K562 (cell line): ENCODE results near the gene LRRC25. TPM values are rescaled to one million over a fixed set of nuclear protein-coding genes. Genes with fewer than 3 reads are reported as not detected.

Experiments used
- GTF2F1 ChIP-seq: IDR thresholded peaks from 2 replicates; pipeline ENCODE4 v1.6.1; 2011; ENCODE audit warnings: low read depth, low read length, improper control_type of control experiment
- HDAC8 ChIP-seq: fragments of 450-650 bp; IDR thresholded peaks from 2 replicates; pipeline ENCODE4 v1.6.1; 2016; ENCODE audit warnings: mild to moderate bottlenecking, missing genetic modification characterization, moderate library complexity, missing compliant biosample characterization
- JUN ChIP-seq, 2 experiments: sonication (generic) in 1 of 2; formaldehyde crosslinking in 1 of 2; IDR thresholded peaks; 2 replicates each; pipeline versions ENCODE4 v1.6.1 to v1.8.0; 2012 to 2022; ENCODE audit warnings: borderline replicate concordance in 2 of 2, mild to moderate bottlenecking in 2 of 2, improper control_type of control experiment in 1 of 2, low read depth in 1 of 2, low read length in 1 of 2, missing genetic modification reagents in 1 of 2
- MTA3 ChIP-seq: fragments of 450-650 bp; formaldehyde crosslinking; IDR thresholded peaks from 2 replicates; pipeline ENCODE4 v1.6.1; 2017; ENCODE audit warnings: mild to moderate bottlenecking, borderline replicate concordance
- TOE1 ChIP-seq, 2 experiments: fragments of 450-650 bp in 1 of 2; sonication (generic) in 1 of 2; formaldehyde crosslinking in 1 of 2; IDR thresholded peaks; 2 replicates each; pipeline versions ENCODE4 v1.7.1 to v1.8.0; 2016 to 2022; ENCODE audit warnings: borderline replicate concordance in 2 of 2, mild to moderate bottlenecking in 2 of 2, antibody characterized with exemption in 1 of 2, inconsistent platforms in 1 of 2, low read depth in 1 of 2, missing genetic modification reagents in 1 of 2, moderate library complexity in 1 of 2
- XRCC5 ChIP-seq: fragments of 200-400 bp; formaldehyde crosslinking; IDR thresholded peaks from 2 replicates; pipeline ENCODE4 v1.6.1; 2017; ENCODE audit warnings: low read depth, mild to moderate bottlenecking, low read length
- ZNF311 ChIP-seq: fragments of 250-450 bp; sonication (Bioruptor Pico); IDR thresholded peaks from 2 replicates; pipeline ENCODE4 v1.4.0; 2020; ENCODE audit warnings: mild to moderate bottlenecking, moderate library complexity
- polyA plus RNA-seq, 8 experiments: library from polyadenylated mRNA; depleted of rRNA in 4 of 8; stranded (reverse) in 5 of 8; unstranded in 3 of 8; fragments of >200 nt; fragmentation: Nextera tagmentation in 2 of 8; fragmentation: Illumina TruSeq in 1 of 8; extraction: Ambion mirVana in 2 of 8; extraction: Trizol in 1 of 8; gene quantifications; 2 replicates each; pipeline versions ENCODE4 v1.2.1 to v1.2.3, GENCODE V29; 2011 to 2014; ENCODE audit warnings: inconsistent platforms in 1 of 8, missing spikeins in 1 of 8
- total RNA-seq, 7 experiments: library from RNA; depleted of rRNA in 6 of 7; stranded (reverse); fragments of >200 nt in 6 of 7; fragmentation: Illumina TruSeq in 2 of 7; extraction: Trizol in 2 of 7; gene quantifications; 2 replicates each; pipeline versions ENCODE4 v1.2.1 to v1.2.3, GENCODE V29; 2011 to 2021; ENCODE audit warnings: low replicate concordance in 1 of 7
- TF ChIP-seq, protein P1 (sequence below): fragments of 200-800 bp; sonication (Bioruptor generic); IDR thresholded peaks from 2 replicates; pipeline ENCODE4 v1.6.1; 2016; ENCODE audit warnings: missing genetic modification characterization, missing compliant biosample characterization
- TF ChIP-seq, protein P2 (sequence below): fragments of 450-650 bp; formaldehyde crosslinking; IDR thresholded peaks from 2 replicates; pipeline ENCODE4 v1.4.0; 2020; ENCODE audit warnings: mild to moderate bottlenecking, moderate library complexity
- TF ChIP-seq, protein P3 (sequence below), 2 experiments: fragments of 450-650 bp; conservative IDR thresholded peaks; 2 replicates each; pipeline ENCODE4 v1.6.1; 2017; ENCODE audit warnings: mild to moderate bottlenecking in 2 of 2, moderate library complexity in 2 of 2
- TF ChIP-seq, protein P4 (sequence below): sonication (generic); formaldehyde crosslinking; IDR thresholded peaks from 2 replicates; pipeline ENCODE4 v1.8.0; 2022; ENCODE audit warnings: missing genetic modification reagents, mild to moderate bottlenecking, borderline replicate concordance
- TF ChIP-seq, protein P5 (sequence below): sonication (generic); formaldehyde crosslinking; IDR thresholded peaks from 2 replicates; pipeline ENCODE4 v1.8.0; 2022; ENCODE audit warnings: mild to moderate bottlenecking, missing genetic modification reagents

The LRRC25 gene
- total and polyA plus RNA-seq, 9 of the 15 experiments (the other 6 are each of a cell fraction or from before 2014, with no cell fraction given) = 0.07 to 0.36 (median 0.10) TPM; not detected in 3

DNA sequence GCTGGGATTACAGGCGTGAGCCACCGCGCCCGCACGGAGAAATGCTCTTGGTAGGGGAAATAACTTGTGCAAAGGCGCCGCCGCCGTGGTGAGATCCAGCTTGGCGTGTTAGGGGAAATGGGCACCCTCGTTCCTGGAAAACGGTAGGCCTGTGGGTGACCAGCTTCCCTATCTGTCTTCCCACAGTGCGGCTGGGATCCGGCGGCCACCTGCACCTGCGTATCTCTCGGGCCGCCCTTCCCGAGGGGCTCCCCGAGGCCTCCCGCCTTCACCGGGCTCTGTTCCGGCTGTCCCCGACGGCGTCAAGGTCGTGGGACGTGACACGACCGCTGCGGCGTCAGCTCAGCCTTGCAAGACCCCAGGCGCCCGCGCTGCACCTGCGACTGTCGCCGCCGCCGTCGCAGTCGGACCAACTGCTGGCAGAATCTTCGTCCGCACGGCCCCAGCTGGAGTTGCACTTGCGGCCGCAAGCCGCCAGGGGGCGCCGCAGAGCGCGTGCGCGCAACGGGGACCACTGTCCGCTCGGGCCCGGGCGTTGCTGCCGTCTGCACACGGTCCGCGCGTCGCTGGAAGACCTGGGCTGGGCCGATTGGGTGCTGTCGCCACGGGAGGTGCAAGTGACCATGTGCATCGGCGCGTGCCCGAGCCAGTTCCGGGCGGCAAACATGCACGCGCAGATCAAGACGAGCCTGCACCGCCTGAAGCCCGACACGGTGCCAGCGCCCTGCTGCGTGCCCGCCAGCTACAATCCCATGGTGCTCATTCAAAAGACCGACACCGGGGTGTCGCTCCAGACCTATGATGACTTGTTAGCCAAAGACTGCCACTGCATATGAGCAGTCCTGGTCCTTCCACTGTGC is 9.1 kb downstream of the LRRC25 start (continued):
- TF ChIP-seq, protein P1, sequence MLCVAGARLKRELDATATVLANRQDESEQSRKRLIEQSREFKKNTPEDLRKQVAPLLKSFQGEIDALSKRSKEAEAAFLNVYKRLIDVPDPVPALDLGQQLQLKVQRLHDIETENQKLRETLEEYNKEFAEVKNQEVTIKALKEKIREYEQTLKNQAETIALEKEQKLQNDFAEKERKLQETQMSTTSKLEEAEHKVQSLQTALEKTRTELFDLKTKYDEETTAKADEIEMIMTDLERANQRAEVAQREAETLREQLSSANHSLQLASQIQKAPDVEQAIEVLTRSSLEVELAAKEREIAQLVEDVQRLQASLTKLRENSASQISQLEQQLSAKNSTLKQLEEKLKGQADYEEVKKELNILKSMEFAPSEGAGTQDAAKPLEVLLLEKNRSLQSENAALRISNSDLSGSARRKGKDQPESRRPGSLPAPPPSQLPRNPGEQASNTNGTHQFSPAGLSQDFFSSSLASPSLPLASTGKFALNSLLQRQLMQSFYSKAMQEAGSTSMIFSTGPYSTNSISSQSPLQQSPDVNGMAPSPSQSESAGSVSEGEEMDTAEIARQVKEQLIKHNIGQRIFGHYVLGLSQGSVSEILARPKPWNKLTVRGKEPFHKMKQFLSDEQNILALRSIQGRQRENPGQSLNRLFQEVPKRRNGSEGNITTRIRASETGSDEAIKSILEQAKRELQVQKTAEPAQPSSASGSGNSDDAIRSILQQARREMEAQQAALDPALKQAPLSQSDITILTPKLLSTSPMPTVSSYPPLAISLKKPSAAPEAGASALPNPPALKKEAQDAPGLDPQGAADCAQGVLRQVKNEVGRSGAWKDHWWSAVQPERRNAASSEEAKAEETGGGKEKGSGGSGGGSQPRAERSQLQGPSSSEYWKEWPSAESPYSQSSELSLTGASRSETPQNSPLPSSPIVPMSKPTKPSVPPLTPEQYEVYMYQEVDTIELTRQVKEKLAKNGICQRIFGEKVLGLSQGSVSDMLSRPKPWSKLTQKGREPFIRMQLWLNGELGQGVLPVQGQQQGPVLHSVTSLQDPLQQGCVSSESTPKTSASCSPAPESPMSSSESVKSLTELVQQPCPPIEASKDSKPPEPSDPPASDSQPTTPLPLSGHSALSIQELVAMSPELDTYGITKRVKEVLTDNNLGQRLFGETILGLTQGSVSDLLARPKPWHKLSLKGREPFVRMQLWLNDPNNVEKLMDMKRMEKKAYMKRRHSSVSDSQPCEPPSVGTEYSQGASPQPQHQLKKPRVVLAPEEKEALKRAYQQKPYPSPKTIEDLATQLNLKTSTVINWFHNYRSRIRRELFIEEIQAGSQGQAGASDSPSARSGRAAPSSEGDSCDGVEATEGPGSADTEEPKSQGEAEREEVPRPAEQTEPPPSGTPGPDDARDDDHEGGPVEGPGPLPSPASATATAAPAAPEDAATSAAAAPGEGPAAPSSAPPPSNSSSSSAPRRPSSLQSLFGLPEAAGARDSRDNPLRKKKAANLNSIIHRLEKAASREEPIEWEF (CRISPR knock-in tag) = no peak
- TF ChIP-seq, protein P2, sequence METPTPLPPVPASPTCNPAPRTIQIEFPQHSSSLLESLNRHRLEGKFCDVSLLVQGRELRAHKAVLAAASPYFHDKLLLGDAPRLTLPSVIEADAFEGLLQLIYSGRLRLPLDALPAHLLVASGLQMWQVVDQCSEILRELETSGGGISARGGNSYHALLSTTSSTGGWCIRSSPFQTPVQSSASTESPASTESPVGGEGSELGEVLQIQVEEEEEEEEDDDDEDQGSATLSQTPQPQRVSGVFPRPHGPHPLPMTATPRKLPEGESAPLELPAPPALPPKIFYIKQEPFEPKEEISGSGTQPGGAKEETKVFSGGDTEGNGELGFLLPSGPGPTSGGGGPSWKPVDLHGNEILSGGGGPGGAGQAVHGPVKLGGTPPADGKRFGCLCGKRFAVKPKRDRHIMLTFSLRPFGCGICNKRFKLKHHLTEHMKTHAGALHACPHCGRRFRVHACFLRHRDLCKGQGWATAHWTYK (CRISPR knock-in tag) = peak; percentile 3; the same call in 1 of the 2 replicates
- TF ChIP-seq JUN (IDR thresholded peaks at IDR 0.05; ENCODE audit: borderline replicate concordance, low read depth, low read length) (0 out of 2 replicates have a peak, but pooled peaks have one; percentile 47), JUN (CRISPR knock-in tag; IDR thresholded peaks at IDR 0.05; ENCODE audit: borderline replicate concordance) (peak; percentile 87; the same call in 1 of the 2 replicates), TOE1 (IDR thresholded peaks at IDR 0.05; ENCODE audit: borderline replicate concordance) (no peak), TOE1 (CRISPR knock-in tag; IDR thresholded peaks at IDR 0.05; ENCODE audit: borderline replicate concordance, low read depth) (peak; percentile 83; the same call in 1 of the 2 replicates), GTF2F1 (0 out of 2 replicates have a peak, but pooled peaks have one; percentile 67), MTA3 (peak; percentile 95; the same call in 1 of the 2 replicates), HDAC8 (tag) (peak; percentile 66), XRCC5 (peak; percentile 61; the same call in 1 of the 2 replicates), ZNF311 (CRISPR knock-in tag) (no peak)
- TF ChIP-seq, protein P3, sequence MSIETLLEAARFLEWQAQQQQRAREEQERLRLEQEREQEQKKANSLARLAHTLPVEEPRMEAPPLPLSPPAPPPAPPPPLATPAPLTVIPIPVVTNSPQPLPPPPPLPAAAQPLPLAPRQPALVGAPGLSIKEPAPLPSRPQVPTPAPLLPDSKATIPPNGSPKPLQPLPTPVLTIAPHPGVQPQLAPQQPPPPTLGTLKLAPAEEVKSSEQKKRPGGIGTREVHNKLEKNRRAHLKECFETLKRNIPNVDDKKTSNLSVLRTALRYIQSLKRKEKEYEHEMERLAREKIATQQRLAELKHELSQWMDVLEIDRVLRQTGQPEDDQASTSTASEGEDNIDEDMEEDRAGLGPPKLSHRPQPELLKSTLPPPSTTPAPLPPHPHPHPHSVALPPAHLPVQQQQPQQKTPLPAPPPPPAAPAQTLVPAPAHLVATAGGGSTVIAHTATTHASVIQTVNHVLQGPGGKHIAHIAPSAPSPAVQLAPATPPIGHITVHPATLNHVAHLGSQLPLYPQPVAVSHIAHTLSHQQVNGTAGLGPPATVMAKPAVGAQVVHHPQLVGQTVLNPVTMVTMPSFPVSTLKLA (conservative IDR thresholded peaks at IDR 0.05) = peak; percentile 81 to 89
- TF ChIP-seq, protein P4, sequence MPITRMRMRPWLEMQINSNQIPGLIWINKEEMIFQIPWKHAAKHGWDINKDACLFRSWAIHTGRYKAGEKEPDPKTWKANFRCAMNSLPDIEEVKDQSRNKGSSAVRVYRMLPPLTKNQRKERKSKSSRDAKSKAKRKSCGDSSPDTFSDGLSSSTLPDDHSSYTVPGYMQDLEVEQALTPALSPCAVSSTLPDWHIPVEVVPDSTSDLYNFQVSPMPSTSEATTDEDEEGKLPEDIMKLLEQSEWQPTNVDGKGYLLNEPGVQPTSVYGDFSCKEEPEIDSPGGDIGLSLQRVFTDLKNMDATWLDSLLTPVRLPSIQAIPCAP = 0 out of 2 replicates have a peak, but pooled peaks have one; percentile 7
- TF ChIP-seq, protein P5, sequence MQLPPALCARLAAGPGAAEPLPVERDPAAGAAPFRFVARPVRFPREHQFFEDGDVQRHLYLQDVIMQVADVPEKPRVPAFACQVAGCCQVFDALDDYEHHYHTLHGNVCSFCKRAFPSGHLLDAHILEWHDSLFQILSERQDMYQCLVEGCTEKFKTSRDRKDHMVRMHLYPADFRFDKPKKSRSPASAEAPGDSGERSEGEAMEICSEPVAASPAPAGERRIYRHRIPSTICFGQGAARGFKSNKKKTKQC (CRISPR knock-in tag) = peak; percentile 93
